H9 (cell line): ENCODE results near the gene RABGAP1L. TPM values are rescaled to one million over a fixed set of nuclear protein-coding genes. Genes with fewer than 3 reads are reported as not detected.

Experiments used
- DNase-seq: peaks from one replicate; pipeline ENCODE4 v3.0.0-alpha.2; 2017
- H2AFZ ChIP-seq: one replicate; pipeline ENCODE4 v1.6.1; 2013; ENCODE audit warnings: mild to moderate bottlenecking, low read length, control low read depth, moderate library complexity
- H2AK5ac ChIP-seq: 2 replicates; pipeline ENCODE4 v1.6.1; 2013; ENCODE audit warnings: low read length, control low read depth, mixed read lengths; ENCODE audit not compliant: insufficient read length
- H2BK120ac ChIP-seq: one replicate; pipeline ENCODE4 v1.6.1; 2013; ENCODE audit warnings: low read depth, mild to moderate bottlenecking, low read length, control low read depth, inconsistent platforms; ENCODE audit not compliant: poor library complexity, severe bottlenecking
- H2BK12ac ChIP-seq: 2 replicates; pipeline ENCODE4 v1.6.1; 2013; ENCODE audit warnings: low read length, control low read depth, mixed read lengths, low read depth; ENCODE audit not compliant: insufficient read length
- H2BK15ac ChIP-seq: 2 replicates; pipeline ENCODE4 v1.6.1; 2013; ENCODE audit warnings: low read depth, low read length, control low read depth
- H2BK20ac ChIP-seq: one replicate; pipeline ENCODE4 v1.6.1; 2013; ENCODE audit warnings: low read depth, mild to moderate bottlenecking, low read length, control low read depth, inconsistent platforms; ENCODE audit not compliant: poor library complexity, severe bottlenecking
- H2BK5ac ChIP-seq: 2 replicates; pipeline ENCODE4 v1.6.1; 2013; ENCODE audit warnings: low read length, control low read depth, mixed read lengths; ENCODE audit not compliant: insufficient read length
- H3K14ac ChIP-seq: 2 replicates; pipeline ENCODE4 v1.6.1; 2013; ENCODE audit warnings: low read length, control low read depth; ENCODE audit not compliant: insufficient read depth
- H3K18ac ChIP-seq: 2 replicates; pipeline ENCODE4 v1.6.1; 2013; ENCODE audit warnings: low read depth, mild to moderate bottlenecking, mixed read lengths, low read length, control low read depth; ENCODE audit not compliant: insufficient read length
- H3K23ac ChIP-seq: 2 replicates; pipeline ENCODE4 v1.6.1; 2013; ENCODE audit warnings: low read length, control low read depth, mixed read lengths, low read depth; ENCODE audit not compliant: insufficient read length
- H3K23me2 ChIP-seq: 2 replicates; pipeline ENCODE4 v1.6.1; 2013; ENCODE audit warnings: low read depth, mild to moderate bottlenecking, mixed read lengths, low read length, control low read depth; ENCODE audit not compliant: insufficient read length, poor library complexity, severe bottlenecking
- H3K27ac ChIP-seq: 2 replicates; pipeline ENCODE4 v1.5.1; 2013; ENCODE audit warnings: low read length, control low read depth, mixed read lengths, low read depth; ENCODE audit not compliant: insufficient read length
- H3K27me3 ChIP-seq: 2 replicates; pipeline ENCODE4 v1.6.1; 2013; ENCODE audit warnings: low read length, control low read depth, inconsistent platforms; ENCODE audit not compliant: insufficient read depth
- H3K4ac ChIP-seq: 2 replicates; pipeline ENCODE4 v1.6.1; 2013; ENCODE audit warnings: low read depth, mild to moderate bottlenecking, control low read depth, inconsistent platforms, low read length, moderate library complexity
- H3K4me1 ChIP-seq: 2 replicates; pipeline ENCODE4 v1.6.1; 2013; ENCODE audit warnings: low read length, control low read depth, inconsistent platforms; ENCODE audit not compliant: insufficient read depth
- H3K4me2 ChIP-seq: 2 replicates; pipeline ENCODE4 v1.6.1; 2013; ENCODE audit warnings: low read length, control low read depth, mixed read lengths; ENCODE audit not compliant: insufficient read length, insufficient read depth
- H3K56ac ChIP-seq: 2 replicates; pipeline ENCODE4 v1.6.1; 2013; ENCODE audit warnings: low read depth, mild to moderate bottlenecking, mixed read lengths, low read length, control low read depth; ENCODE audit not compliant: insufficient read length
- H3K79me1 ChIP-seq: 2 replicates; pipeline ENCODE4 v1.6.1; 2013; ENCODE audit warnings: low read depth, mild to moderate bottlenecking, moderate library complexity, low read length, control low read depth, inconsistent platforms; ENCODE audit not compliant: insufficient read depth, poor library complexity, severe bottlenecking
- H3K79me2 ChIP-seq: 2 replicates; pipeline ENCODE4 v1.6.1; 2013; ENCODE audit warnings: low read length, control low read depth, inconsistent platforms; ENCODE audit not compliant: insufficient read depth
- H3K9ac ChIP-seq: 2 replicates; pipeline ENCODE4 v1.6.1; 2013; ENCODE audit warnings: low read length, control low read depth, mixed read lengths; ENCODE audit not compliant: insufficient read length; ENCODE audit errors: extremely low read depth
- H3K9me3 ChIP-seq: one replicate; pipeline ENCODE4 v1.6.1; 2013; ENCODE audit warnings: low read depth, low read length, inconsistent platforms; ENCODE audit not compliant: control insufficient read depth
- H3T11ph ChIP-seq: one replicate; pipeline ENCODE4 v1.6.1; 2013; ENCODE audit warnings: mild to moderate bottlenecking, low read length, control low read depth, inconsistent platforms
- H4K20me1 ChIP-seq: one replicate; pipeline ENCODE4 v1.6.1; 2013; ENCODE audit not compliant: control insufficient read depth, insufficient read length, insufficient read depth
- H4K5ac ChIP-seq: 2 replicates; pipeline ENCODE4 v1.6.1; 2013; ENCODE audit warnings: low read depth, mild to moderate bottlenecking, mixed read lengths, low read length, control low read depth; ENCODE audit not compliant: insufficient read length
- H4K8ac ChIP-seq: replicated peaks from 2 replicates; pipeline ENCODE4 v1.6.1; 2013; ENCODE audit warnings: low read length, control low read depth, mixed read lengths, low read depth; ENCODE audit not compliant: insufficient read length
- H4K91ac ChIP-seq: 2 replicates; pipeline ENCODE4 v1.6.1; 2013; ENCODE audit warnings: low read depth, mild to moderate bottlenecking, moderate library complexity, mixed read lengths, low read length, control low read depth; ENCODE audit not compliant: insufficient read length
- H3K27ac Mint-ChIP-seq, 3 experiments: 2 replicates in 2 of 3; 3 replicates in 1 of 3; pipeline ENCODE4 v1.8.0; 2020 to 2021; ENCODE audit warnings: mixed read lengths in 3 of 3, mild to moderate bottlenecking in 1 of 3, moderate library complexity in 1 of 3
- H3K27me3 Mint-ChIP-seq: 2 replicates; pipeline ENCODE4 v1.8.0; 2021; ENCODE audit warnings: low read depth, mild to moderate bottlenecking, moderate library complexity, mixed read lengths
- H3K36me3 Mint-ChIP-seq, 3 experiments: 2 replicates in 2 of 3; 3 replicates in 1 of 3; pipeline ENCODE4 v1.8.0; 2020 to 2021; ENCODE audit warnings: low read depth in 3 of 3, mixed read lengths in 3 of 3; ENCODE audit not compliant: insufficient read depth in 1 of 3
- H3K4me1 Mint-ChIP-seq, 2 experiments: 2 replicates each; pipeline ENCODE4 v1.8.0; 2020; ENCODE audit warnings: mixed read lengths in 2 of 2
- H3K4me3 Mint-ChIP-seq, 2 experiments: 2 replicates in 1 of 2; 3 replicates in 1 of 2; pipeline ENCODE4 v1.8.0; 2020 to 2021; ENCODE audit warnings: mild to moderate bottlenecking in 2 of 2, mixed read lengths in 2 of 2, moderate library complexity in 1 of 2
- H3K9me3 Mint-ChIP-seq, 2 experiments: 2 replicates in 1 of 2; 3 replicates in 1 of 2; pipeline ENCODE4 v1.8.0; 2020; ENCODE audit warnings: mild to moderate bottlenecking in 2 of 2, mixed read lengths in 2 of 2, moderate library complexity in 1 of 2
- CTCF ChIP-seq: fragments of 200-600 bp; sonication (generic); conservative IDR thresholded peaks from 3 replicates; pipeline ENCODE4 v1.8.0; 2021; ENCODE audit warnings: antibody characterized with exemption, mild to moderate bottlenecking
- WGBS: extraction: QIAGEN DNeasy Blood & Tissue Kit; methylation state at CpG from one replicate; pipeline ENCODE4 v1.1.7; 2013; ENCODE audit warnings: missing lambda C conversion rate, low lambda C conversion rate, mixed read lengths; ENCODE audit not compliant: insufficient read length; ENCODE audit errors: extremely low coverage; 5-methylcytosine and 5-hydroxymethylcytosine counted together
- total RNA-seq: library from RNA; stranded (reverse); gene quantifications from 2 replicates; pipeline ENCODE4 v1.2.1, GENCODE V29; 2021

Gene RABGAP1L
- total RNA-seq, 1 experiment from 2014 or later: 147 TPM

GRCh38 chr1:174200746-174201145, 41.4 kb downstream of the RABGAP1L start:
- Histone ChIP-seq H2AK5ac (no peak overlapping the region), H2AFZ (no peak overlapping the region), H3K79me1 (no peaks in the 10 kb centered on the region), H4K20me1 (no peaks in the 10 kb centered on the region), H3K79me2 (no peaks in the 10 kb centered on the region; the same call in 1 of the 2 replicates), H4K91ac (no peak overlapping the region), H4K5ac (no peak overlapping the region), H3K18ac (no peak overlapping the region), H4K8ac (no peak overlapping the region), H2BK120ac (no peak overlapping the region), H3K4ac (no peak overlapping the region), H3K56ac (no peak overlapping the region), H3K27ac (no peak overlapping the region), H3K9ac (no peak overlapping the region), H2BK20ac (no peak overlapping the region), H2BK5ac (no peak overlapping the region), H2BK15ac (no peak overlapping the region), H3K4me1 (no peaks in the 10 kb centered on the region), H3K23me2 (no peaks in the 10 kb centered on the region), H3K14ac (no peak overlapping the region), H3K23ac (no peak overlapping the region), H2BK12ac (no peak overlapping the region), H3K27me3 (no peaks in the 10 kb centered on the region), H3K9me3 (no peaks in the 10 kb centered on the region), H3T11ph (no peak overlapping the region), H3K4me2 (no peak overlapping the region)
- Mint-ChIP-seq H3K9me3 (peaks cover 6 to 20% of the 10 kb centered on the region in 2 experiments; a peak in 4 of 5 replicates), H3K27ac (no peak overlapping the region), H3K36me3 (peaks cover 0 to 13% (median 9%) of the 10 kb centered on the region in 3 experiments; a peak in 6 of 7 replicates), H3K4me1 (peaks cover 5 to 8% of the 10 kb centered on the region in 2 experiments), H3K27me3 (no peaks in the 10 kb centered on the region), H3K4me3 (no peak overlapping the region)
- no peak for TF ChIP-seq CTCF
- no peak for DNase-seq
- WGBS: no CpG with 5 or more reads among the region's 4 CpGs
